GM04503 (cell line): Measurements from ENCODE around the gene TBC1D19.

Source experiments
- DNase-seq: peaks from one replicate; pipeline ENCODE4 v3.0.0-alpha.2; 2012; ENCODE audit warnings: low read depth

Gene TBC1D19

DNA sequence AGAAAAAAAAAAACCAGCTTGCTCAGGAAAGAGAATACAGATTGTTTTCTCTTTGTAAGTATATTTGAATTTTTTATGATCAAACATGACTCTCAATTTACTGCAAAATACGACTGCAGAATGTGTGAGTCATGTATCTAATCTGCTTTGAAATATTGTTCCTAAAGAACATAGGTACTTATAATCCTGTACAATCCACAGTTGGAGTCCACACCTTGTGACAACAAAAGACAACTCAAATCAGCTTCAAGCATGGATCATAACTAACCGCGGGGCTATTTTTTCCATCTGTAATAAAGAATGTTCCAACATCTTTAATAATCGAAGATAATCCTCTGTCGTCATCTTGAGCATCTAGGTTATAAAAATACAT is 198.9 kb downstream of the TBC1D19 start:
- DNase-seq, result no peak

DNA sequence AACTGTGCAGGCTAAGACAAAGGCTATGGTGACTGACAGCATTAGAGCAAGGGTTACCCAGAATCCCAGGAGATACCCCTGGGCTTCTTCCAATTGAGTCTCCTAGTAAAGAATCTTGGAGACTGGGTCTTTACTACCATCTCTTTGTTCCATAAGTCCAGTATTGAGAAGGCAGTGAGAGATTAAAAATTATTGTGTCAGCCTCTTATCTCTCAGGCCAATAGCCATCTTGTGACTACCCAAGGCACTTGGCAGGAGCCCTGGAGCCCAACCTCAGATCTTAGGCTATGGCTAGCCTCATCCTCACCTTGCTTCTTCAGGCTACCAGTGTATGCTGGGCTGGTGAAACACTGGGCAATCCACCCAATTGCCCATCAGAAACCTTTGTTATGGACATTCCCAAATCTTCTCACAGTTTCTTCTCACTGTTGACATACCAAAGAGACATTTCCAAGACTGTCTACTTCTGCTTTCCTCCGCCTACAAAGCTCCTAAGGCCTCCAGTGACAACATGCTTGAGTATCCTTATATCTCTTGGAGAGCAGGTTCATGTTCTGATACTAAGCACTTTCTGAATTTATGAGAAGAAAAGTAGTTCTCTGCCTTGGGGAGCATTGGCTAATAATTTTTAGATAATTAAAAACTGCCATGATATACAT is 200.5 kb downstream of the TBC1D19 start:
- DNase-seq, result no peak

DNA sequence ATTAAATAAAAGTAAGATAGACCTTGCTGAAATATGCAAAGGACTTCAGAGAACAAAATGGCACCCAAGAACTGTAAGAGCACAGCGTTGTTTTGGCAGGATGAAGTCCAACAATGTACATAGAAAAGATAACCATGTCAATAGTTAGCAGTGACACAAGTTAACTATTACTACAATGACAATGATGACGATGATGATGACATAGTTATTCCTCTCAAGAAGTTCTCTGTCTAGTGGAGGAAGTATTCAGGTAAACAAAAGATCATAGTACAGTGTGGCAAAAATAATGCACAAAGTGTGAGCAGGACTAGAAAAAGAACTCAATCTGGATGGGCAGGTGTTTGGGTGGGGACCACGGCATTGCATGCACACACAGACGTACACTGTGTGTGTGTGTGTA is 201.4 kb downstream of the TBC1D19 start:
- DNase-seq, result no peak

DNA sequence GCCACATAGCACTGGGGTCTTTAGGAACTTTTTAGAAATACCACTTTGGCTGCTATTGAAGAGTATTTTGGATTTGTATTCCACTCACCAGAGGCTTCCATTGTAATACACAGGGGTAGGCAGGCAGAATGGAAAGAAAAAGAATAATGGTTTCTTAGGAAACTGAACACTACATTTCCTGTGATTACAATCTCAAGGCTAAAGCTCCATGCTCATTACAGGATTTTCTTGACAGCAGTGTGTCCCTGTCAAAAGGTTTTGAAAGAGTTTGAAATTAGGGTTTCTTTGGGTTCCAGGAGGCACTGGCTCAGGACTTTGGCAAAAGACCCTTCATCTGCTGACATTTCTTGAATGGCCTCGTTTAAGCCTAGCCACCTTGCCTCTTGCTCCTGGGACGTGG is 201.9 kb downstream of the TBC1D19 start:
- no peak for DNase-seq

DNA sequence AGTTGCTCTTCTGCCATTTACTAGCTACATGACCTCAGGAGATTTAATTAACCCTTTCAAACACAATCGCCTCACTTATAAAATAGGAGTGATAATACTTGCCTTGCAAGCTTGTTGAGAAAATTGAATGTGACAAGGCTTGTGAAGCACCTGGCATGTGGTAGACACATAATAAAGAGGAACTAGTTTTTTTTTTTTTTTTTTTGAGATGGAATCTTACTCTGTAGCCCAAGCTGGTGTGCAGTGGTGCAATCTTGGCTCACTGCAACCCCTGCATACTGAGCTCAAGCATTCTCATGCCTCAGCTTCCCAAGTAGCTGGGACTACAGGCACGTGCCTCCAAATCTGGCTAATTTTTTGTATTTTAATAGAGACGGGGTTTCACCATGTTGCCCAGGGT is 203.0 kb downstream of the TBC1D19 start:
- no peak for DNase-seq

DNA sequence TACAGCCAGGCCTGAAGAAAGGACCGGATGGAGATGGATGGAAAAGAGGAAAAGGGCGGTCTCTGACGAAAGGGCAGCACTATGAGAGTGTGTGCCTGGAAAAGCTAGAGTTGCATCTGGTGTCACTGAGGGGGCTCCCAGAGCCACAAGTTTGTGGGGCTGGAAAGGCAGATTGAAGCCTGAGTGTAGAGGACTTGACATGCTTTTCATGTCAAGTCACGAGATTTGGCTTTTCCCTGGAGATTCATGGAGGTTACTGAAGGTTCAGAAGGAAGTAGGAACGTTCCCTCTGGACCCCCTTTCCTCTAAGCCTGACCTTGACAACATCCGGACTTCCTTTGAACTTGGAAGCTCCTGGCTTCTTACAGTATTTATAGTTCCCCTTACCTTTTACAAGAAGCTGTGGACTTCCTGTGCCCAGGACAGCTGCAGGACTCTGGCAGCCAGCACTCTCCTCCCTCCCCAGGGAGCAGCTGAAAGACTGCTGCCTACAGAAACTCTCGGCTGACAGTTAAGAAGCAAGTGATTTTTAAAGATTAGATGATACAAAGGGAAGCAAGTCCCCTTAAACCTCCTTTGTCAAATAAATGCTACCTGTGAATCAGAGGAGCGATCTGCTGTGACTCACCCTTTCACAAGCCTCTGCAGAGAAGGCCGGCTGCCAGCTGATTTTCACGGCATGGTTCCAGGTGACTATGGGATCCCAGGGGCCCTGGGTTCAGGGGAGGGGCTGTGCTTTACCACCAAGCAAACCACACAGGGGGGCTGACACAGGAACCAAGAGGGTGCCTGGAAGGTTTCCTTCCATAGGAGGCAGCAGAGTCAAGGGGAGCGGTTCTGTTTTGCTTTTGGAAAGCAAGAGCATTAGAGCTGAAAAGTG is 203.8 kb downstream of the TBC1D19 start:
- no peak for DNase-seq

DNA sequence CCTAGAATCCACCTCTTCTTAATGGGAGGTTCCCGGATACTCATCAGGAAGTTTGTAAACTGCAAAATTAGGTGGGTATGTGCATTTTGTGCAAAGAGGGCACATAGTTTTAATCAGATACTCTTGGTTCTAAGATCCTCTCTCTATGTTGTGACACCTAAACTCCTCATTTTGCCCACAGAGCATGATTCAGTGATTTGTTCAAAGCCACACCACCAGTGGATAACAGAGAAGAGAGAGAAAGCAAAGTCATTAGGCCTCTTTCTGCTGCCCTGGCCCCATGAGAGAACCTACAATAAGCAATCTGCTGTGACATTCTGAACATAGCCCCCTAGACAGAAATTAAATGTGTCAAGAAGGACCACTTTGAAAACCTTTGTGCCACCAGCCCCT is 204.5 kb downstream of the TBC1D19 start:
- no peak for DNase-seq

DNA sequence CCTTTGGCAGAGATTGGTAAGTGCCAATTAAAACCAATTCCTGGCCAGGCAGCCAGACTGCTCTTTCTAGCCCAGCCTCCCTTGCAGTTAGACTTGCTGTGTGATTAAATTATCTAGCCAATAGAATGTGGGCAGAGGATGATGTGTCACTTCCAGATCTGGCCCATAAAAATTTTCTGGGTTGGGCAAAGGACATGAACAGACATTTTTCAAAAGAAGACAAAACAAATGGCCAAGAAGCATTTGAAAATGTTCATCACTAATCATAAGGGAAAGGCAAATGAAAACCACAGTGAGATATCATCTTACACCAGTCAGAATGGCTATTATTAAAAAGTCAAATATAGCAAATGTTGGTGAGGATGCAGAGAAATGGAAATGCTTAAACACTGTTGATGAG is 205.3 kb downstream of the TBC1D19 start:
- no peak for DNase-seq

DNA sequence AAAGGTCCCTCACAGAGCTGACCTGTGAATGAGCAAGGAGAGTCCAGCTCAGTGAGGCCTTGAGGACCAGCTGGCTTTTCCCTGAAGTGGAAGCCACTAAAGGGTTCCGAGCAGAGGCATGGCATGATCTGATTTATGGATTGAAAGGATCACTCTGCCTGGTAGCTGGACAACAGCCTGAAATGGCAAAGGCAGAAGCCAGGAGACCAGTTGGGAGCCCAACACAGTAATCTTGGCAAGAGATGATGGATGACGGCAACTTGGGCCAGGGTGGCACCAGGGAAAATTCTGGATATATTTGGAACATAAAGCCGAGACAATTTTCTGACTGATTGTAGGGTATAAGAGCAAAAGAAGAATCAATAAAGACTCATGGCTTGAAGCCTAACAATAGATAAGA is 207.5 kb downstream of the TBC1D19 start:
- no peak for DNase-seq

DNA sequence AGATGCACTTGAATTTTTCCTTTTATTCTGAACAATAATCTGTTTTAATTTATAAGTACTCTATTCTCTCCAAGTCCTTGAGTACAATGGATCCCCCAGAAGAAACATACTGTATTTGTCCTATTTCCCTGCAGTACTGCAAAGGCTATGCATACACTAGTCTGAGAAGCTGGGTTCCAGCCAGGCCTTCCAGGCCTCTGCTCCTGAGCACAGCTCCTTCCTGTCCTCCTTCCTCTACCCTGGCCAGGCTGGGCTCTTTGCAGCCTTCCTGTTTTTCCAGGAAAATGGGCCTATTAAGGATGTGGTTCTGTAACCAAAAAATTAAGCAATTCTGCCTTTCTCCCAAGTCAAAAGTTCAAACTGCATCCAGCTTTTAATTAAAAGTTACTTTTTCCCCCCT is 208.8 kb downstream of the TBC1D19 start:
- no peak for DNase-seq

DNA sequence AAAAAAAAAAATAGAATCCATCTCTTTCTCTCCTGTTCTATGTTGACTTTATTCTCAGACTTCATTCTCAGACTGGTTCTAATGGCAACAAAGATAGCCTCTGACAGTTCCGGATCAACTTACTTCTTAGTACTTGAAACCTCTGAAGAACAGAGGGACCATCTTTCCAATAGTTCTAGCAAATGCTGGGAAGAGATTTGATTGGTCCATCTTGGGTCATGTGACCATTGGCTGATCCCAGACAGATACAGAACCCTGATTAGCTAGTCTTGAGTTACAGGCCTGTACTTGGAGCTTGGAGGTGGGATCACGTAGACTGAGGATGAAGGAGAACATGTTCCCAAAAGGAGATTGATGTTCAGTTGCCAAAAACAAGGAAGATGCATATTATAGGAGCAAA is 209.9 kb downstream of the TBC1D19 start:
- no peak for DNase-seq

DNA sequence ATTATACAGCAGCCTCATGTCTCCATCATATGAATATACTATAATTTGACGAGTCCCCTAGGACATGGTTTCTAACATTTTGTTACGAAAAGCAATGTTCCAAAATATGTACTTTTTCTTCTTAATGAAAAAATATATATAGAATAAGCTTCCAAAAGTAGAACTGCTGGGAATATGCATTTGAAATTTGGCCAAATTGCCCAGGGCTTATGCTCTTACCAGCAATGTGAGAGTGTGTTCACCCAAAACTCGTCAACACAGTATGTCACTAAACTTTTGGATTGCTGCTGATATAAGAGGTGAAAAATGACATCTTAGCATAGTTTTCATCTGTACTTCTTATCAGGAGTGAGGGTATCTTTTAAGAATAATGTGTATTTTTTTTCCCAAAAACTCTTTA is 212.2 kb downstream of the TBC1D19 start:
- DNase-seq, result no peak

DNA sequence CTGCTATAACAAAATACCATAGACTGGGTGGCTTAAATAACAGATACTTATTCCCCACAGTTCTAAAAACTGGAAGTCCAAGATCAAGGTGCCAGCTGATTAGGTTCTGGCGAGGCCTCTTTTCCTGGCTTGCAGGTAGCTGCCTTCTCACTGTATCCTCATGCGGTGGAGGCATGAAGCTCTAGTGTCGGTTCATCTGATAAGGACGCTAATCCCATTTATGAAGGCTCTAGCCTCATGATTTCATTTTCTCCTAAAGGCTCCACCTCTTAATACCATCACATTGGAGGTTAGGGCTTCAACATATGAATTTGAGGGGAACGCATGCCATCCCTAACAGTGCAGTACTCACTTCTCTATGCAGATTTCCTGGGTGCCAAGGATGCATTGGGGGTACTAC is 218.9 kb downstream of the TBC1D19 start:
- no peak for DNase-seq

DNA sequence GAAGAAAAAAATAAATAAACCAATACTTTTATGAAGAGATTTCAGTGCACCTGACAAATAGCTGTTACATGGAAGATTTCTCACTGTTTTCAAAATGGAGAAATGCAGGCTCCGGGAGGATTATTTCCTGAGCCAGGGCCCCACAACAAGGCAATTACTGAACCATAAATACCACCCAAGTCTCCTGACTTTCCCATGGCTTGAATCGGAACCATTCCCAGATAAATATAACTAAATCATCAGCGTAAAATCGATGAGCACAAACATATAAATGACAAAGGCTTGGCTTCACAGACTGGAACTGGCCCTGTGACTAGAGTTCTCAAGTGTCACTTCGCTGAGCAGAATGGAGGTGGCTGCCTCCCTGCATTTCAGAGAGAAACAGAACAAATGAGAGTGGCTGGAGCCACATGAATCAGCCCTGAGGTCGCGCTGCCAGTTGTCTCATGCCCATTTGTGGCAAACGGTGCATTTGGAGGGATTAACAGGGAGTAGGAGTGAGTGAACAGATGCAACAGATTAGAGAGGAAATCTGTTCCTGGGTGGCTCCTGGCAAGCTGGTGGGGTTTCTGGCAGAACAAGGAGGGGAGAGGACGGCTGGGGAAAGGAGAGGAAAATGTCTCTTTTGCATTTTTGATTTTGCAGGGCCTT is 219.5 kb downstream of the TBC1D19 start:
- DNase-seq, result no peak

DNA sequence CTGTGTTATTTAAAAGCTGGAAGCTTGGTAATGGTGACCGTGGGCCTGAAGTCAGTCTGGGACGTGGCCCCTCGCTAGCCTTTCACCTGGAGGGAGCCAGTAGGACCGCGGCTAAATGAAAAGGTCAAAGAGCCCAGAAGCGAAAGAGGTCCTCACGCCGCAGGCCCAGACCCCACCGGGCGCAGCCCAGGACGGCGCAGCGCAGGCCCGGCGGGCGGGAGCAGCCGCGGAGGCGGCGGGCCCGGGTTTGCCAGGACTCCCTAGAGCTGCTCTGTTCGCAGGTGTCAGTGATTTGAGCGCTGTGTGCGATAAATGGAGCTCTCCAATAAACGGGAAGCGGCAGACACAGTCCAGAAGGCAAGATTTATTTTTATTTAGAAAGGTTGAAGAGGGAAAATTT is 220.6 kb downstream of the TBC1D19 start:
- no peak for DNase-seq

DNA sequence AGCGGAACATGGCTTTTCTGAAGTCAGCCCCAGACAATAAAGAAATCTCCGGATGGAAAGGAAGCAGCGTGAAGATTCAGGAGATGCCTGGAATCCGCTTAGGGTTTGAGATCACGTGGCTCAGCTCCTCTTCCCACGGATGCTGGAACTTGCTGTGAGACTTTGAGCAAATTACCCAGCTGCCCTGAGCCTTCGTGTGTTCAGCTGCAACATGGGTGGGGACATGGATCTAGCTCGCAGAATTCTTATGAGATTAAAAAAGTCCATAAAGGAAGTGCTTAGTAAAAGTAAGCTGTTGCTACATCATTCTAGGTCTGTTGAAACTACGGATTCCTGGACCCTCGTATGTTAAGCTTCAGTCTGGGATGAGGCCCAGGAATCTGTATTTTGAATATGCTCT is 221.0 kb downstream of the TBC1D19 start:
- no peak for DNase-seq
